Endodermal cell (in vitro differentiated cells): ENCODE results near the gene SCN1A. TPM values are rescaled to one million over a fixed set of nuclear protein-coding genes. Genes with fewer than 3 reads are reported as not detected.

Experiments used
- DNase-seq: peaks from one replicate; pipeline ENCODE4 v3.0.0-alpha.2; 2017
- H3K27ac ChIP-seq: 2 replicates; pipeline ENCODE4 v1.5.1; 2013; ENCODE audit warnings: mild to moderate bottlenecking, low read depth, low read length, moderate library complexity
- H3K27me3 ChIP-seq: 2 replicates; pipeline ENCODE4 v1.6.1; 2013; ENCODE audit warnings: mild to moderate bottlenecking, low read length, moderate library complexity; ENCODE audit not compliant: insufficient read depth, control insufficient read depth, poor library complexity, severe bottlenecking
- H3K36me3 ChIP-seq: 2 replicates; pipeline ENCODE4 v1.7.0; 2013; ENCODE audit warnings: mild to moderate bottlenecking, low read length, moderate library complexity; ENCODE audit not compliant: control insufficient read depth, insufficient read depth
- H3K4me1 ChIP-seq: one replicate; pipeline ENCODE4 v1.7.0; 2013; ENCODE audit warnings: low read length; ENCODE audit not compliant: control insufficient read depth, insufficient read depth
- H3K4me3 ChIP-seq: 2 replicates; pipeline ENCODE4 v1.5.1; 2013; ENCODE audit warnings: mild to moderate bottlenecking, low read length, moderate library complexity
- H3K9ac ChIP-seq: 2 replicates; pipeline ENCODE4 v1.6.1; 2013; ENCODE audit warnings: mild to moderate bottlenecking, low read length, moderate library complexity; ENCODE audit not compliant: poor library complexity, severe bottlenecking; ENCODE audit errors: extremely low read depth
- H3K9me3 ChIP-seq: 2 replicates; pipeline ENCODE4 v1.6.1; 2013; ENCODE audit warnings: mild to moderate bottlenecking, low read length, moderate library complexity; ENCODE audit not compliant: control insufficient read depth
- H3K27ac Mint-ChIP-seq: 2 replicates; pipeline ENCODE4 v1.8.0; 2020; ENCODE audit warnings: mixed read lengths
- H3K27me3 Mint-ChIP-seq: 2 replicates; pipeline ENCODE4 v1.8.0; 2021; ENCODE audit warnings: mild to moderate bottlenecking, mixed read lengths; ENCODE audit not compliant: insufficient read depth
- H3K36me3 Mint-ChIP-seq: 2 replicates; pipeline ENCODE4 v1.8.0; 2020; ENCODE audit warnings: low read depth, mixed read lengths
- H3K4me1 Mint-ChIP-seq: 2 replicates; pipeline ENCODE4 v1.8.0; 2020; ENCODE audit warnings: mixed read lengths
- H3K4me3 Mint-ChIP-seq: 2 replicates; pipeline ENCODE4 v1.8.0; 2020; ENCODE audit warnings: mild to moderate bottlenecking, moderate library complexity, mixed read lengths
- H3K9me3 Mint-ChIP-seq: 2 replicates; pipeline ENCODE4 v1.8.0; 2020; ENCODE audit warnings: mild to moderate bottlenecking, mixed read lengths
- CTCF ChIP-seq: fragments of 200-600 bp; sonication (generic); conservative IDR thresholded peaks from 2 replicates; pipeline ENCODE4 v1.5.0; 2021; ENCODE audit warnings: antibody characterized with exemption, mild to moderate bottlenecking
- WGBS, 2 experiments: methylation state at CpG; one replicate each; pipeline versions ENCODE4 v1.1.5 to v1.1.7; 2013; ENCODE audit warnings: missing lambda C conversion rate in 2 of 2, mixed read lengths in 1 of 2; ENCODE audit not compliant: insufficient coverage in 1 of 2, insufficient read length in 1 of 2; 5-methylcytosine and 5-hydroxymethylcytosine counted together
- total RNA-seq, 2 donors: library from RNA; stranded (reverse); fragmentation: NEBNext Ultra II Directional in 1 of 2; extraction: Animal tissue kit (Norgen Biotek cat#: 25700) in 1 of 2; gene quantifications; 2 replicates in 1 of 2; 3 replicates in 1 of 2; pipeline ENCODE4 v1.2.1, GENCODE V29; 2021

The SCN1A gene
- total RNA-seq, 2 donors from 2014 or later = not detected

GRCh38 chr2:166128156-166128505, 311 bp upstream of the SCN1A start:
- Mint-ChIP-seq H3K9me3 (no peaks in the 10 kb centered on the region), H3K27me3 (no peaks in the 10 kb centered on the region), H3K27ac (no peak overlapping the region), H3K4me3 (no peak overlapping the region), H3K4me1 (peaks cover 4% of the 10 kb centered on the region), H3K36me3 (no peaks in the 10 kb centered on the region)
- Histone ChIP-seq H3K27me3 (no peaks in the 10 kb centered on the region), H3K36me3 (no peaks in the 10 kb centered on the region), H3K9ac (no peak overlapping the region), H3K9me3 (no peaks in the 10 kb centered on the region), H3K27ac (no peak overlapping the region), H3K4me3 (no peak overlapping the region), H3K4me1 (no peaks in the 10 kb centered on the region)
- TF ChIP-seq CTCF = no peak
- DNase-seq = no peak

GRCh38 chr2:166126007-166126639, 1.7 kb downstream of the SCN1A start:
- Histone ChIP-seq H3K4me3 (no peak overlapping the region), H3K9ac (no peak overlapping the region), H3K4me1 (no peaks in the 10 kb centered on the region), H3K9me3 (no peaks in the 10 kb centered on the region), H3K36me3 (no peaks in the 10 kb centered on the region), H3K27me3 (no peaks in the 10 kb centered on the region), H3K27ac (no peak overlapping the region)
- H3K4me1 Mint-ChIP-seq = peaks cover 4% of the 10 kb centered on the region
- H3K27me3 Mint-ChIP-seq = no peaks in the 10 kb centered on the region
- TF ChIP-seq CTCF = no peak
- no peaks in the 10 kb centered on the region for H3K9me3 Mint-ChIP-seq
- H3K27ac Mint-ChIP-seq = no peak overlapping the region
- H3K4me3 Mint-ChIP-seq = no peak overlapping the region
- no peaks in the 10 kb centered on the region for H3K36me3 Mint-ChIP-seq
- no peak for DNase-seq
- 97 to 100% methylated on average over 1 to 6 of the region's 6 CpGs for WGBS, 2 experiments

- no peak overlapping the region for H3K4me3 ChIP-seq
- H3K27ac Mint-ChIP-seq = no peak overlapping the region
- 85% methylated on average over 2 of the region's 2 CpGs; no CpG with 5 or more reads in 1 of the 2 experiments for WGBS, 2 experiments
These were observed 2.3 kb downstream of the SCN1A start for GRCh38 chr2:166125557-166125956.

More at GRCh38 chr2:166125557-166125956, 2.3 kb downstream of the SCN1A start:
- no peak for DNase-seq
- Histone ChIP-seq H3K9ac (no peak overlapping the region), H3K9me3 (no peaks in the 10 kb centered on the region), H3K36me3 (no peaks in the 10 kb centered on the region), H3K4me1 (no peaks in the 10 kb centered on the region), H3K27ac (no peak overlapping the region), H3K27me3 (no peaks in the 10 kb centered on the region)
- Mint-ChIP-seq H3K9me3 (no peaks in the 10 kb centered on the region), H3K36me3 (no peaks in the 10 kb centered on the region), H3K4me3 (no peak overlapping the region), H3K4me1 (peaks cover 4% of the 10 kb centered on the region), H3K27me3 (no peaks in the 10 kb centered on the region)
- no peak for TF ChIP-seq CTCF
